ENCODE measurements around the gene ROR1. TPM values are rescaled to one million over a fixed set of nuclear protein-coding genes. Genes with fewer than 3 reads are reported as not detected.

Gene ROR1
- total and polyA plus RNA-seq, 9 of the 15 experiments (the other 6 are each of a cell fraction or from before 2014, with no cell fraction given) = 0.02 TPM; not detected in 8

DNA sequence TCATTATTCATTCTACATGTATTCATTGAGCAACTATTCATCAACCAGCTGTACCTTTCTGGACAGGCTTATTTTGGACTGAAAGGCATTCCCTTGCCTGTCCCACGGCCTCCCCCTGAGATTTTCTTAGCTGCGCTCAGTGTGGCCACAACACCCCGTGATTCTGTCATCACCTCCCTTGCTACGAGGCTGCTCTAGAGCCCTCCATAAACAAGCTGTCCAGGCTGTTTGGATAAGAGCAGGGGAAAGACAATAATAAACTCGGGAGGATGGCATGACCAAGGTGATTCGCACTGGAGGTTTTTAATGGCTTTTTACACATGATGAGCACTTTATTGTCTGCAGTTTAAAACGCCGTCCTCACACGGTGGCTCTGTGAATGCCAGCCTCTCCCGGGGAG is 139.7 kb downstream of the ROR1 start:
- intact Hi-C loops (cut with micrococcal nuclease) (loop anchor here (10.0 kb wide), 2 partner anchors 219 to 221 kb away; no protein-coding TSS in a partner anchor), in situ Hi-C loops (cut with MboI) (no loop called here)
- ChIA-PET CTCF (ENCODE audit: low intra/inter-chr PET ratio) (no interaction called here), POLR2A (no interaction called here)
- H3K27me3 ChIP-seq (ENCODE audit: control insufficient read depth in 2 of 2, insufficient read depth in 2 of 2, low read length in 2 of 2) = 0 out of 5 replicates have a peak, but pooled peaks cover 0 to 8% of the 10 kb centered on the region in 2 experiments
- TF ChIP-seq RBM34 (IDR thresholded peaks at IDR 0.05; ENCODE audit: borderline replicate concordance, insufficient read depth, low read length) = no peak
- no peak for TF ChIP-seq ZNF507 (tag; conservative IDR thresholded peaks at IDR 0.05)
- H4K20me1 ChIP-seq (replicated peaks; ENCODE audit: control insufficient read depth, insufficient read depth, low read length) = 0 out of 2 replicates have a peak, but pooled peaks cover 3% of the 10 kb centered on the region
- ATAC-seq = no peak
- no peak overlapping the region for H3K9ac ChIP-seq (ENCODE audit: insufficient read depth in 1 of 2, low read depth in 2 of 2, low read length in 2 of 2)
- H3K79me2 ChIP-seq (ENCODE audit: control insufficient read depth, insufficient read depth, low read length) = no peaks in the 10 kb centered on the region
- H3K27ac ChIP-seq (ENCODE audit: extremely low read depth, low read depth, low read length) = no peak overlapping the region
- no peaks in the 10 kb centered on the region for H3K36me3 ChIP-seq (ENCODE audit: control insufficient read depth, insufficient read depth, low read length)
- H3K9me1 ChIP-seq (ENCODE audit: control insufficient read depth, insufficient read depth, low read length) = no peaks in the 10 kb centered on the region
- H3K4me2 ChIP-seq (ENCODE audit: insufficient read depth, low read length) = no peak overlapping the region
- WGBS (ENCODE audit: insufficient coverage, low coverage, missing lambda C conversion rate) = 0% methylated on average over 8 of the region's 10 CpGs
- no peak for FAIRE-seq
- H3K9me3 ChIP-seq (replicated peaks; ENCODE audit: control insufficient read depth, insufficient read depth, low read depth, low read length) = no peaks in the 10 kb centered on the region
- no TSS peak for BruUV-seq (replicated peaks)
- H3K4me1 ChIP-seq (replicated peaks in 1 of 2; ENCODE audit: control insufficient read depth in 2 of 2, insufficient read depth in 2 of 2, low read length in 2 of 2) = no peaks in the 10 kb centered on the region
- H2AFZ ChIP-seq (ENCODE audit: low read depth, low read length) = no peak overlapping the region
- H3K4me3 ChIP-seq = no peak overlapping the region
- no peak for DNase-seq (ENCODE audit: extremely low read depth in 1 of 4, low spot score in 3 of 4)

DNA sequence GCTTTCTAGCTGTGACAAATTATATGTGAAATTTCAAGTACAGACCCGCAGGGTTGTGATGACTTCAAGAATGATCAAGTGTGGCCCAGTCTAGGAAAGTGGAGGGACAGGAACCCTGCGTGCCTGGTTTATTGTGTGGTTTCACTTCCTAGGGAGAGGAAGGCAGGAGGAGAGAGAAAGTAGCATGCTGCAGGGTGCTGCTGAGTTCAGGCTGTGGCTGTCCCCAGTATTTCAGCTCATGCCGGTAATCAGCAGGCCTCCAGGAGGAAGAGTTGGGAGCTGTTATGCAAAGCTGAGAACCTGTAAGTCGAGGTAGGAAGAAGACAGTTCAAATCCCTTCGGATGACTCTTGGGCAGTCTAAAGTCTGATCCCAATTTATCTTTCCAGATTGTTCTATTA is 140.4 kb downstream of the ROR1 start:
- H3K4me3 ChIP-seq = no peak overlapping the region
- DNase-seq (ENCODE audit: extremely low read depth in 1 of 4, low spot score in 3 of 4) (no peak), FAIRE-seq (no peak), ATAC-seq (no peak)
- H3K79me2 ChIP-seq (ENCODE audit: control insufficient read depth, insufficient read depth, low read length) = no peaks in the 10 kb centered on the region
- in situ Hi-C loops (cut with MboI) = no loop called here
- no peak overlapping the region for H2AFZ ChIP-seq (ENCODE audit: low read depth, low read length)
- no peaks in the 10 kb centered on the region for H3K4me1 ChIP-seq (replicated peaks in 1 of 2; ENCODE audit: control insufficient read depth in 2 of 2, insufficient read depth in 2 of 2, low read length in 2 of 2)
- ChIA-PET CTCF (ENCODE audit: low intra/inter-chr PET ratio) (no interaction called here), POLR2A (no interaction called here)
- no peaks in the 10 kb centered on the region for H3K36me3 ChIP-seq (ENCODE audit: control insufficient read depth, insufficient read depth, low read length)
- H3K27me3 ChIP-seq (ENCODE audit: control insufficient read depth in 2 of 2, insufficient read depth in 2 of 2, low read length in 2 of 2) = 0 out of 5 replicates have a peak, but pooled peaks cover 0 to 5% of the 10 kb centered on the region in 2 experiments
- WGBS (ENCODE audit: insufficient coverage, low coverage, missing lambda C conversion rate) = 0% methylated on average over 5 of the region's 5 CpGs
- 0 out of 2 replicates have a peak, but pooled peaks cover 3% of the 10 kb centered on the region for H4K20me1 ChIP-seq (replicated peaks; ENCODE audit: control insufficient read depth, insufficient read depth, low read length)
- no peak overlapping the region for H3K4me2 ChIP-seq (ENCODE audit: insufficient read depth, low read length)
- intact Hi-C loops (cut with micrococcal nuclease) = loop anchor here (10.0 kb wide), 2 partner anchors 219 to 221 kb away; no protein-coding TSS in a partner anchor
- no peak overlapping the region for H3K9ac ChIP-seq (ENCODE audit: insufficient read depth in 1 of 2, low read depth in 2 of 2, low read length in 2 of 2)
- no peaks in the 10 kb centered on the region for H3K9me3 ChIP-seq (replicated peaks; ENCODE audit: control insufficient read depth, insufficient read depth, low read depth, low read length)
- BruUV-seq (replicated peaks) = no TSS peak
- H3K27ac ChIP-seq (ENCODE audit: extremely low read depth, low read depth, low read length) = no peak overlapping the region
- H3K9me1 ChIP-seq (ENCODE audit: control insufficient read depth, insufficient read depth, low read length) = no peaks in the 10 kb centered on the region
- TF ChIP-seq PYGO2 (tag; IDR thresholded peaks at IDR 0.05) = no peak
- no peak for TF ChIP-seq SAP30 (IDR thresholded peaks at IDR 0.05; ENCODE audit: borderline replicate concordance, insufficient read depth, low read depth, low read length, poor library complexity, severe bottlenecking)
- TF ChIP-seq, protein P1, sequence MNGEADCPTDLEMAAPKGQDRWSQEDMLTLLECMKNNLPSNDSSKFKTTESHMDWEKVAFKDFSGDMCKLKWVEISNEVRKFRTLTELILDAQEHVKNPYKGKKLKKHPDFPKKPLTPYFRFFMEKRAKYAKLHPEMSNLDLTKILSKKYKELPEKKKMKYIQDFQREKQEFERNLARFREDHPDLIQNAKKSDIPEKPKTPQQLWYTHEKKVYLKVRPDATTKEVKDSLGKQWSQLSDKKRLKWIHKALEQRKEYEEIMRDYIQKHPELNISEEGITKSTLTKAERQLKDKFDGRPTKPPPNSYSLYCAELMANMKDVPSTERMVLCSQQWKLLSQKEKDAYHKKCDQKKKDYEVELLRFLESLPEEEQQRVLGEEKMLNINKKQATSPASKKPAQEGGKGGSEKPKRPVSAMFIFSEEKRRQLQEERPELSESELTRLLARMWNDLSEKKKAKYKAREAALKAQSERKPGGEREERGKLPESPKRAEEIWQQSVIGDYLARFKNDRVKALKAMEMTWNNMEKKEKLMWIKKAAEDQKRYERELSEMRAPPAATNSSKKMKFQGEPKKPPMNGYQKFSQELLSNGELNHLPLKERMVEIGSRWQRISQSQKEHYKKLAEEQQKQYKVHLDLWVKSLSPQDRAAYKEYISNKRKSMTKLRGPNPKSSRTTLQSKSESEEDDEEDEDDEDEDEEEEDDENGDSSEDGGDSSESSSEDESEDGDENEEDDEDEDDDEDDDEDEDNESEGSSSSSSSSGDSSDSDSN (IDR thresholded peaks at IDR 0.05; ENCODE audit: borderline replicate concordance in 1 of 2, low read depth in 2 of 2, low read length in 2 of 2) = no peak
- TF ChIP-seq, protein P2, sequence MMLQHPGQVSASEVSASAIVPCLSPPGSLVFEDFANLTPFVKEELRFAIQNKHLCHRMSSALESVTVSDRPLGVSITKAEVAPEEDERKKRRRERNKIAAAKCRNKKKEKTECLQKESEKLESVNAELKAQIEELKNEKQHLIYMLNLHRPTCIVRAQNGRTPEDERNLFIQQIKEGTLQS (IDR thresholded peaks at IDR 0.05) = no peak
- TF ChIP-seq, protein P2 (CRISPR knock-in tag; conservative IDR thresholded peaks at IDR 0.05) = no peak
- TF ChIP-seq ZC3H8 (IDR thresholded peaks at IDR 0.05) = no peak
- TF ChIP-seq, protein P3, sequence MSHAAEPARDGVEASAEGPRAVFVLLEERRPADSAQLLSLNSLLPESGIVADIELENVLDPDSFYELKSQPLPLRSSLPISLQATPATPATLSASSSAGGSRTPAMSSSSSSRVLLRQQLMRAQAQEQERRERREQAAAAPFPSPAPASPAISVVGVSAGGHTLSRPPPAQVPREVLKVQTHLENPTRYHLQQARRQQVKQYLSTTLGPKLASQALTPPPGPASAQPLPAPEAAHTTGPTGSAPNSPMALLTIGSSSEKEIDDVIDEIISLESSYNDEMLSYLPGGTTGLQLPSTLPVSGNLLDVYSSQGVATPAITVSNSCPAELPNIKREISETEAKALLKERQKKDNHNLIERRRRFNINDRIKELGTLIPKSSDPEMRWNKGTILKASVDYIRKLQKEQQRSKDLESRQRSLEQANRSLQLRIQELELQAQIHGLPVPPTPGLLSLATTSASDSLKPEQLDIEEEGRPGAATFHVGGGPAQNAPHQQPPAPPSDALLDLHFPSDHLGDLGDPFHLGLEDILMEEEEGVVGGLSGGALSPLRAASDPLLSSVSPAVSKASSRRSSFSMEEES (CRISPR knock-in tag; IDR thresholded peaks at IDR 0.05) = no peak
